NCI-H1694 (cell line): Measurements from ENCODE around the gene CYS1.
"Not testable (repeated sequence)": the region's sequence is repeated elsewhere in the genome, so short reads cannot be mapped to it uniquely, and the experiment has no call there.

ENCODE experiments used
- DNase-seq: peaks from one replicate; lab custom pipeline; 2025; lab: John Stamatoyannopoulos, UW

CYS1 gene

GRCh38 chr2:10012366-10012962 lies 67.7 kb downstream of the CYS1 start:
- not testable (repeated sequence) for DNase-seq

GRCh38 chr2:10011606-10012325 lies 68.4 kb downstream of the CYS1 start:
- DNase-seq = not testable (repeated sequence)

- DNase-seq = not testable (repeated sequence)
These were observed 69.2 kb downstream of the CYS1 start for GRCh38 chr2:10010861-10011605.

- DNase-seq = no peak
These were observed 70.1 kb downstream of the CYS1 start for GRCh38 chr2:10009811-10010781.

- DNase-seq = no peak
These were observed 70.9 kb downstream of the CYS1 start for GRCh38 chr2:10009271-10009810.

GRCh38 chr2:10008809-10009176 lies 71.4 kb downstream of the CYS1 start:
- DNase-seq = no peak

- DNase-seq = no peak
These were observed 72.0 kb downstream of the CYS1 start for GRCh38 chr2:10007921-10008808.

GRCh38 chr2:10007435-10007834 lies 72.8 kb downstream of the CYS1 start:
- no peak for DNase-seq
